H1 (cell line): ENCODE results near the gene ZPBP.

ENCODE experiments used
- CHD1 ChIP-seq: IDR thresholded peaks from 2 replicates; pipeline ENCODE4 v1.6.1; 2012; ENCODE audit warnings: low read depth, low read length, improper control_type of control experiment
- CHD2 ChIP-seq: IDR thresholded peaks from 2 replicates; pipeline ENCODE4 v1.6.1; 2012; ENCODE audit warnings: low read length, improper control_type of control experiment
- CTCF ChIP-seq, 3 experiments: IDR thresholded peaks; 1 replicate in 2 of 3; 2 replicates in 1 of 3; pipeline versions ENCODE4 v1.5.1 to v1.6.1; 2011; ENCODE audit warnings: low read length in 3 of 3, mild to moderate bottlenecking in 3 of 3, inconsistent platforms in 2 of 3, low read depth in 1 of 3, moderate library complexity in 1 of 3; ENCODE audit not compliant: insufficient read depth in 1 of 3; ENCODE audit errors: control extremely low read depth in 1 of 3
- E2F6 ChIP-seq: IDR thresholded peaks from 2 replicates; pipeline ENCODE4 v1.6.1; 2012; ENCODE audit warnings: inconsistent platforms
- EP300 ChIP-seq, 2 experiments: IDR thresholded peaks; 1 replicate in 1 of 2; 2 replicates in 1 of 2; pipeline ENCODE4 v1.6.1; 2011 to 2012; ENCODE audit warnings: low read depth in 2 of 2, low read length in 2 of 2, mild to moderate bottlenecking in 2 of 2, borderline replicate concordance in 1 of 2, inconsistent platforms in 1 of 2, moderate library complexity in 1 of 2
- JUN ChIP-seq: IDR thresholded peaks from 2 replicates; pipeline ENCODE4 v1.6.1; 2011; ENCODE audit warnings: low read depth, mild to moderate bottlenecking, improper control_type of control experiment, low read length
- MAX ChIP-seq: IDR thresholded peaks from 2 replicates; pipeline ENCODE4 v1.6.1; 2012; ENCODE audit warnings: inconsistent platforms
- POLR2A ChIP-seq, 2 experiments: IDR thresholded peaks; 1 replicate in 1 of 2; 2 replicates in 1 of 2; pipeline ENCODE4 v1.6.1; 2011; ENCODE audit warnings: low read depth in 2 of 2, low read length in 2 of 2, mild to moderate bottlenecking in 2 of 2; ENCODE audit errors: control extremely low read depth in 1 of 2
- POLR2AphosphoS5 ChIP-seq: IDR thresholded peaks from 2 replicates; pipeline ENCODE4 v1.6.1; 2011; ENCODE audit warnings: low read depth, low read length
- RXRA ChIP-seq: IDR thresholded peaks from 2 replicates; pipeline ENCODE4 v1.6.1; 2011; ENCODE audit warnings: low read depth, mild to moderate bottlenecking, low read length, moderate library complexity; ENCODE audit not compliant: insufficient read depth
- SRF ChIP-seq: IDR thresholded peaks from 2 replicates; pipeline ENCODE4 v1.6.1; 2011; ENCODE audit warnings: mild to moderate bottlenecking, low read depth, low read length, moderate library complexity
- TCF12 ChIP-seq: IDR thresholded peaks from 2 replicates; pipeline ENCODE4 v1.6.1; 2011; ENCODE audit warnings: low read depth, mild to moderate bottlenecking, low read length
- TEAD4 ChIP-seq: IDR thresholded peaks from 2 replicates; pipeline ENCODE4 v1.6.1; 2012; ENCODE audit warnings: low read depth, low read length, inconsistent platforms, mixed read lengths

GRCh38 chr7:50142425-50143017 is 49.5 kb upstream of the ZPBP start:
- TF ChIP-seq POLR2A (IDR thresholded peaks at IDR 0.05; ENCODE audit: control extremely low read depth in 1 of 2, low read depth in 2 of 2, low read length in 2 of 2) (no peak), CHD2 (no peak), E2F6 (no peak), TCF12 (no peak), CTCF (IDR thresholded peaks at IDR 0.05; ENCODE audit: control extremely low read depth in 1 of 3, insufficient read depth in 1 of 3, low read depth in 1 of 3, low read length in 3 of 3) (peak in 1 of 3 experiments; percentile 48; a peak in 2 of 4 replicates), EP300 (IDR thresholded peaks at IDR 0.05; ENCODE audit: borderline replicate concordance in 1 of 2, low read depth in 2 of 2, low read length in 2 of 2) (no peak), MAX (no peak), RXRA (no peak), TEAD4 (no peak), POLR2AphosphoS5 (no peak), CHD1 (no peak), SRF (no peak), JUN (no peak)
